ENCODE measurements around the gene NFE2L2.

Gene NFE2L2

DNA sequence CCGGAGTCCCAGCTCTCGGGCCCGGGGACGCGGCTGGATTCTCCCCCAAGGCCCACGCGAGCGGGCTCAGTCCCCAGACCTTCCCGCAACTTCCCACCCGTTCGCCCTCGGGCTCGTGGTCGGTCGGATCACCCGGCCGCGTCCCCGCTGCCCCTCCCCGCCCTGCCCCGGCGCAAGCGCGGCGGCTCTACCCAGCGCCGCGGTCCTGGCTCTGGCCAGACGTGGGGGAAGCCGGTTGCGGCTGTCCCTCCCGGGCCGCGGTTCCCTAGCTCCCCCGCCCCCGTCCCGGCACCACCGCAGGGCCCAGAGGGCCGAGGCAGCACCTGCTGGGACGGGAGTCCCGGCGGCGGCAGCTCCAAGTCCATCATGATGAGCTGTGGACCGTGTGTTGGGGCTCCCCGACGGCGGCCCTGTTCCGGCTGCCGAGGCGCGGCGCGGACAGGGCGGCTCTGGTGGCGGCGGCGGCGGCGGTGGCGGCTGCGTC lies 276 bp downstream of the NFE2L2 start:
- DNase-seq, result peak; percentile 43
- peaks cover 51% of the 10 kb centered on the region for H3K79me2 ChIP-seq (ENCODE audit: low read length)

DNA sequence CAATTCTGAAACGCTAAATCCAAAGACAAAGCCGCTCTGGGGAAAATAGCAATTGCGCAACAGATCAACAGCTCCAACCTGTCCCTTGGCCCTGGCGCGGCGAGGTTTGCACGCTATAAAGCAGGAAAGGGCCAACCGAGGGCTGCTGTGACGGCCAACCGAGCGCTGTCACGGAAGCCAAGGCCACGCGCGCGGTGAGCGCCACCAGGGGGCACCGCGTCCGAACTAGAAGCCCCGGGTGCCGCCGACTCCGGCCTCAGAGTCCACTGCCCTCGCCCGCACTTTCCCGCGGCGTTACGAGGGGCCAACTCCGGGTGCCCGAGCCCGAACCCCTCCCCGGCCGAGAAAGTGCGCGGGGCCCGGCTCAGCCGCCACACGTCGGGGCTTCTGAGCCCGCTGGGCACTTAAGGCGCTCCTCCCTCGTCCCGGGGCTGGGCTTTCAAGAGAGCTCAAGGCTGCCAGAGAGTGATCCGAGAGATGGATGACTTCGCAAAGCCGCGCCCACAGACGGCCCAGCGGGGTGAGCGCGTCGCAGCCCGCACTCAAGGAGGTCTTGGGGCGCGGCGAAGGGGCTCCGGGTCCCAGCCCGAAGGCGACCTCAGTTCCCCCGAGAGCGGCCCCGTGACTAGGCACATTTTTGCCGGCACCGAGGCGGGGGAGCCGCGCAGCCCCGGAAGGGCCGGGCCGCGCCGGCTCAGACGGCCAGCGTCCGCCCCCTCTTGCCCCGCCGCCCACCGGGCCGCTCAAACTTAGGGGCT lies 897 bp downstream of the NFE2L2 start:
- peak overlapping the region; percentile 99 for H3K9ac ChIP-seq (ENCODE audit: low read length)
- no peaks in the 10 kb centered on the region for H3K27me3 ChIP-seq (replicated peaks; ENCODE audit: insufficient read depth, low read length)
- H3K9me3 ChIP-seq (replicated peaks; ENCODE audit: insufficient read depth, low read length), result no peaks in the 10 kb centered on the region
- H2AFZ ChIP-seq (ENCODE audit: low read length), result peak overlapping the region; percentile 39
- H3K4me3 ChIP-seq (ENCODE audit: low read length), result peak overlapping the region; percentile 72
- peaks cover 25% of the 10 kb centered on the region for H3K4me1 ChIP-seq (ENCODE audit: low read length)
- H3K36me3 ChIP-seq (replicated peaks; ENCODE audit: insufficient read depth, low read length), result no peaks in the 10 kb centered on the region
- peak; percentile 96 for DNase-seq
- TF ChIP-seq, protein P1, sequence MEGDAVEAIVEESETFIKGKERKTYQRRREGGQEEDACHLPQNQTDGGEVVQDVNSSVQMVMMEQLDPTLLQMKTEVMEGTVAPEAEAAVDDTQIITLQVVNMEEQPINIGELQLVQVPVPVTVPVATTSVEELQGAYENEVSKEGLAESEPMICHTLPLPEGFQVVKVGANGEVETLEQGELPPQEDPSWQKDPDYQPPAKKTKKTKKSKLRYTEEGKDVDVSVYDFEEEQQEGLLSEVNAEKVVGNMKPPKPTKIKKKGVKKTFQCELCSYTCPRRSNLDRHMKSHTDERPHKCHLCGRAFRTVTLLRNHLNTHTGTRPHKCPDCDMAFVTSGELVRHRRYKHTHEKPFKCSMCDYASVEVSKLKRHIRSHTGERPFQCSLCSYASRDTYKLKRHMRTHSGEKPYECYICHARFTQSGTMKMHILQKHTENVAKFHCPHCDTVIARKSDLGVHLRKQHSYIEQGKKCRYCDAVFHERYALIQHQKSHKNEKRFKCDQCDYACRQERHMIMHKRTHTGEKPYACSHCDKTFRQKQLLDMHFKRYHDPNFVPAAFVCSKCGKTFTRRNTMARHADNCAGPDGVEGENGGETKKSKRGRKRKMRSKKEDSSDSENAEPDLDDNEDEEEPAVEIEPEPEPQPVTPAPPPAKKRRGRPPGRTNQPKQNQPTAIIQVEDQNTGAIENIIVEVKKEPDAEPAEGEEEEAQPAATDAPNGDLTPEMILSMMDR (IDR thresholded peaks at IDR 0.05; ENCODE audit: low read length), result peak; percentile 79
- TF ChIP-seq EZH2phosphoT487 (IDR thresholded peaks at IDR 0.05; ENCODE audit: low read length) (no peak), EZH2 (optimal IDR thresholded peaks at IDR 0.05; ENCODE audit: low read depth, low read length) (no peak)
- peaks cover 57% of the 10 kb centered on the region for H3K79me2 ChIP-seq (ENCODE audit: low read length)
- H4K20me1 ChIP-seq (ENCODE audit: insufficient read depth, low read length), result peaks cover 18% of the 10 kb centered on the region; the same call in 1 of the 2 replicates
- H3F3A ChIP-seq (ENCODE audit: insufficient read depth, low read length), result peaks cover 29% of the 10 kb centered on the region
- no peaks in the 10 kb centered on the region for H3K9me2 ChIP-seq (replicated peaks; ENCODE audit: insufficient read depth, low read length)
- peak overlapping the region; percentile 93 for H3K27ac ChIP-seq (ENCODE audit: low read length)
- H3K4me2 ChIP-seq (ENCODE audit: low read depth, low read length), result peak overlapping the region; percentile 69

More for the DNA sequence above, 276 bp downstream of the NFE2L2 start:
- TF ChIP-seq EZH2 (optimal IDR thresholded peaks at IDR 0.05; ENCODE audit: low read depth, low read length), result no peak
- TF ChIP-seq, protein P1 (IDR thresholded peaks at IDR 0.05; ENCODE audit: low read length), result no peak
- TF ChIP-seq EZH2phosphoT487 (IDR thresholded peaks at IDR 0.05; ENCODE audit: low read length), result no peak
- Histone ChIP-seq H3K27me3 (replicated peaks; ENCODE audit: insufficient read depth, low read length) (no peaks in the 10 kb centered on the region), H3K4me2 (ENCODE audit: low read depth, low read length) (peak overlapping the region; percentile 69; the same call in 1 of the 2 replicates), H3K4me3 (ENCODE audit: low read length) (peak overlapping the region; percentile 72), H4K20me1 (ENCODE audit: insufficient read depth, low read length) (peaks cover 16% of the 10 kb centered on the region; the same call in 1 of the 2 replicates), H3K27ac (ENCODE audit: low read length) (peak overlapping the region; percentile 93), H3K9ac (ENCODE audit: low read length) (peak overlapping the region; percentile 99), H3F3A (ENCODE audit: insufficient read depth, low read length) (peaks cover 29% of the 10 kb centered on the region), H3K36me3 (replicated peaks; ENCODE audit: insufficient read depth, low read length) (no peaks in the 10 kb centered on the region), H3K4me1 (ENCODE audit: low read length) (peaks cover 25% of the 10 kb centered on the region), H2AFZ (ENCODE audit: low read length) (peak overlapping the region; percentile 39), H3K9me3 (replicated peaks; ENCODE audit: insufficient read depth, low read length) (no peaks in the 10 kb centered on the region), H3K9me2 (replicated peaks; ENCODE audit: insufficient read depth, low read length) (no peaks in the 10 kb centered on the region)

DNA sequence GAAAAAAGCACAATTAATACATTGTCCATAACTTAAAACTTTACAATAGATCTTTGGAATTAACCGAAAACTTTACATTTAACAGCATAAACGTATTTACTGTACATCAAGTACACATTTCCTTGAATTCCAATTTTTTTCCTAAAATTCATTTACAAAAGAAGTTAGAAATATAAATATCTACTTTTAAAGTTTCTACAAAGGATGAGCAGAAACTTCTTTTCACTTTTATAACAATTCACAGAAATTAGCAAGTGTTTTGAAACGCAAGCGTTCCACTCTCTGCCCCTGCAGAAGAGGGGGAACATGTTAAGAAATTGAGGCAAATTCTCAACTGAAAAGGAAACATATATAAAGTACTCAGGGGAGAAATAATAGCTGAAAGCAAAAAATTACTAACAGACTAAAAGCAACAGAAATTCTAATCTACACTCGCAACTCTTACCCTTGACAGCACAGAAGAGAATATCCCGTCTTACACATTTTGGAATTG lies 1.5 kb downstream of the NFE2L2 start:
- H3K4me1 ChIP-seq (ENCODE audit: low read length), result peaks cover 25% of the 10 kb centered on the region

More for the DNA sequence above, 1.5 kb downstream of the NFE2L2 start:
- H3K36me3 ChIP-seq (replicated peaks; ENCODE audit: insufficient read depth, low read length), result no peaks in the 10 kb centered on the region
- no peak for DNase-seq
- no peak overlapping the region for H2AFZ ChIP-seq (ENCODE audit: low read length)
- TF ChIP-seq, protein P1 (IDR thresholded peaks at IDR 0.05; ENCODE audit: low read length), result no peak
- TF ChIP-seq EZH2phosphoT487 (IDR thresholded peaks at IDR 0.05; ENCODE audit: low read length), result no peak
- no peak for TF ChIP-seq EZH2 (optimal IDR thresholded peaks at IDR 0.05; ENCODE audit: low read depth, low read length)
- peak overlapping the region; percentile 69 for H3K4me2 ChIP-seq (ENCODE audit: low read depth, low read length)
- H3K27ac ChIP-seq (ENCODE audit: low read length), result peak overlapping the region; percentile 93
- H3K27me3 ChIP-seq (replicated peaks; ENCODE audit: insufficient read depth, low read length), result no peaks in the 10 kb centered on the region
- peaks cover 21% of the 10 kb centered on the region; the same call in 1 of the 2 replicates for H4K20me1 ChIP-seq (ENCODE audit: insufficient read depth, low read length)
- peak overlapping the region; percentile 99 for H3K9ac ChIP-seq (ENCODE audit: low read length)
- H3F3A ChIP-seq (ENCODE audit: insufficient read depth, low read length), result peaks cover 29% of the 10 kb centered on the region
- H3K79me2 ChIP-seq (ENCODE audit: low read length), result peaks cover 64% of the 10 kb centered on the region
- H3K4me3 ChIP-seq (ENCODE audit: low read length), result peak overlapping the region; percentile 72
- no peaks in the 10 kb centered on the region for H3K9me2 ChIP-seq (replicated peaks; ENCODE audit: insufficient read depth, low read length)
- H3K9me3 ChIP-seq (replicated peaks; ENCODE audit: insufficient read depth, low read length), result no peaks in the 10 kb centered on the region

Measured in MM.1S (cell line).